COLO668 (cell line): ENCODE measurements around the gene H2BK1.
A peak's percentile ranks its signal among the peaks of the same experiment; 100 is the strongest.

ENCODE experiments used
- DNase-seq: peaks from one replicate; lab custom pipeline; 2025; ENCODE audit not compliant: unreplicated experiment; lab: John Stamatoyannopoulos, UW

H2BK1 gene

GRCh38 chr7:151179946-151180345, 30.3 kb downstream of the H2BK1 start:
- no peak for DNase-seq

GRCh38 chr7:151179287-151179860, 30.9 kb downstream of the H2BK1 start:
- no peak for DNase-seq

- no peak for DNase-seq
Measured at GRCh38 chr7:151178831-151179230, 31.5 kb downstream of the H2BK1 start.

- DNase-seq: no peak
Measured at GRCh38 chr7:151178236-151178635, 32.1 kb downstream of the H2BK1 start.

- no peak for DNase-seq
Measured at GRCh38 chr7:151177310-151177709, 33.0 kb downstream of the H2BK1 start.

GRCh38 chr7:151176401-151176800, 33.9 kb downstream of the H2BK1 start:
- DNase-seq: no peak

- DNase-seq: no peak
Measured at GRCh38 chr7:151175793-151176311, 34.4 kb downstream of the H2BK1 start.

GRCh38 chr7:151175047-151175792, 35.1 kb downstream of the H2BK1 start:
- no peak for DNase-seq

GRCh38 chr7:151174246-151175046, 35.8 kb downstream of the H2BK1 start:
- DNase-seq: no peak

GRCh38 chr7:151173386-151174245, 36.7 kb downstream of the H2BK1 start:
- DNase-seq: no peak

GRCh38 chr7:151172273-151173141, 37.8 kb downstream of the H2BK1 start:
- peak; percentile 70 for DNase-seq

GRCh38 chr7:151168787-151169162, 41.5 kb downstream of the H2BK1 start:
- no peak for DNase-seq

- peak; percentile 51 for DNase-seq
Measured at GRCh38 chr7:151168003-151168786, 42.1 kb downstream of the H2BK1 start.

- peak; percentile 31 for DNase-seq
Measured at GRCh38 chr7:151167197-151167961, 42.9 kb downstream of the H2BK1 start, which contains the start of gene GBX1. TSS of gene GBX1 (minus strand) at chr7:151167694. CDS start at chr7:151167548, 146 bp downstream.

- no peak for DNase-seq
Measured at GRCh38 chr7:151166629-151167196, 43.6 kb downstream of the H2BK1 start.

- DNase-seq: no peak
Measured at GRCh38 chr7:151161757-151162156, 48.5 kb downstream of the H2BK1 start.
